ENCODE data around the gene DMRT1.

The DMRT1 gene

GRCh38 chr9:929719-930118 lies 88.2 kb downstream of the DMRT1 start:
- TF ChIP-seq TAF1 (IDR thresholded peaks at IDR 0.05; ENCODE audit: low read depth, low read length): no peak
- no peak for TF ChIP-seq POLR2A (IDR thresholded peaks at IDR 0.05; ENCODE audit: low read depth, low read length)
- TF ChIP-seq POU2F2 (IDR thresholded peaks at IDR 0.05; ENCODE audit: low read depth, low read length): no peak
- no peak for TF ChIP-seq SPI1 (IDR thresholded peaks at IDR 0.05; ENCODE audit: low read depth, low read length)
- TF ChIP-seq POLR2AphosphoS5 (IDR thresholded peaks at IDR 0.05; ENCODE audit: low read depth, low read length): no peak
- no peak for TF ChIP-seq PAX5 (IDR thresholded peaks at IDR 0.05; ENCODE audit: insufficient read depth, low read length, severe bottlenecking)
- FAIRE-seq: no peak
- no peak for DNase-seq (ENCODE audit: insufficient read length, low spot score)

- FAIRE-seq: no peak
- TF ChIP-seq TAF1 (IDR thresholded peaks at IDR 0.05; ENCODE audit: low read depth, low read length): no peak
- TF ChIP-seq POU2F2 (IDR thresholded peaks at IDR 0.05; ENCODE audit: low read depth, low read length): no peak
- no peak for TF ChIP-seq SPI1 (IDR thresholded peaks at IDR 0.05; ENCODE audit: low read depth, low read length)
- TF ChIP-seq POLR2AphosphoS5 (IDR thresholded peaks at IDR 0.05; ENCODE audit: low read depth, low read length): no peak
- no peak for TF ChIP-seq POLR2A (IDR thresholded peaks at IDR 0.05; ENCODE audit: low read depth, low read length)
- no peak for TF ChIP-seq PAX5 (IDR thresholded peaks at IDR 0.05; ENCODE audit: insufficient read depth, low read length, severe bottlenecking)
- DNase-seq (ENCODE audit: insufficient read length, low spot score): no peak
Measured at GRCh38 chr9:933356-933755, 91.9 kb downstream of the DMRT1 start.

DNA sequence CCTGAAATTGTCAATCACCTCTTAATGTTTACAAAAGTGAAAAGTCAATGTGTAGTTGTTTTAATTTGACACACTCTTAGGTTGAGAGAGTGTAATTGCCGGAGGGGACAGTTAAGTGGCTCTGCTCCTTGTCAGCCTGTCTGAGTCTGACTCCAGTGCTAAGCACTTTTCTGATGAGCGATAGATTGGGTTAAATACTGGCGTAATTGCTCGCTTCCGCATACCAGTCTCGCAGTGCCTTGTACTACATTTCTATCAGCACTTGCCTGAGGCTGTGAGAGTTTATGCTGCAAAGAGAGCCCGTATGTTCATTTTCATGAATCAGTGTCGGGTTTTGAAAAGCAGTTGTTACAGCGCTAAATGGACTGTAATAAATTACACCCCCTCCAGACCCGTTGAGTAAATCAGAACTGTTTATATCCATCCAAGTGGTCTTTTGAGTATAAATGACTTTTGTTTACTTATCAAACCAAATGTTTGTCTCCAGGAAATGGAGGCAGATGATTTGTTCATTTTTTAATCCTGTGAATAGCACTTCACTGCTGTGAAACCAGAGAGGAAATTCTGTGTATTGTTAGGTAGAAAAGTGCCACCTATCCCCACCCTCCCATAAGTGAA lies 94.0 kb downstream of the DMRT1 start:
- TF ChIP-seq PAX5 (IDR thresholded peaks at IDR 0.05; ENCODE audit: insufficient read depth, low read length, severe bottlenecking) (no peak), POU2F2 (IDR thresholded peaks at IDR 0.05; ENCODE audit: low read depth, low read length) (no peak), SPI1 (IDR thresholded peaks at IDR 0.05; ENCODE audit: low read depth, low read length) (no peak), TAF1 (IDR thresholded peaks at IDR 0.05; ENCODE audit: low read depth, low read length) (no peak), POLR2A (IDR thresholded peaks at IDR 0.05; ENCODE audit: low read depth, low read length) (no peak), POLR2AphosphoS5 (IDR thresholded peaks at IDR 0.05; ENCODE audit: low read depth, low read length) (no peak)

DNA sequence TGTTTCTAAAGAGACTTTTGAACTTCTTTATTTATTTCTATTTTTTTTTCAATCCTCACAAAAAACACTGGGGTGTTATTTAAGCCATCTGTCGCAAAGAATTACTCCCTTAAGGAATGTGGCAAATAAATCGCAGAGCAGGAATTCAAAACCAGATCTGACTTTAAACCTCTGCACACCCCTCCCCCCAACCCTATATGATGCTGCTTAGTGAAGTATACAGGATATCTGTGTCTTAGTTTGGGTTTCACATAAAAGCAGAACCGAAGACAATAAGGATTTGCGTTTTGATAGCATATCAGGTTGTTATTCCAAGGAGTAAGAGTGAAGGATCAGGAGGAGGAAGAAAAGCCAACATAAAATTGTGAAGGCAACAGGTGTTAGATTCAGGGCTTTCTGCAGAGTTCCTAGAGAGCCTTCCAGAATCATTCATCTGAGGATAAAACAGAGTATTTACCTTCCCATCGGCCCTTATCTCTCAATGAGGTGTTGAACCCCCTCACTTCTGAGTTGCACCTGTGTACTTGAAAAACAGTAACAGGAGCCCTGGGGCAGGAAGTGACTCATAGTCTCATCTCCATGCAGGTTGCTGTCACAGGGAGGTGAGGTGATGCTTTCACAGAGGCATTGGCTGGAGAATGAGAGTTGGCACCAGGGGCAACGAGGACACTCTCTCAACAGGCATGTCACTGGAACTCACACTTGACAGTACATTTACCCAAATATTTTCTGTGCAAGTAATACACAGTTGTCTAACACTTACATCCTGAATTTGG lies 101.5 kb downstream of the DMRT1 start:
- FAIRE-seq (no peak), DNase-seq (ENCODE audit: insufficient read length, low spot score) (no peak)
- TF ChIP-seq POLR2AphosphoS5 (IDR thresholded peaks at IDR 0.05; ENCODE audit: low read depth, low read length) (no peak), PAX5 (IDR thresholded peaks at IDR 0.05; ENCODE audit: insufficient read depth, low read length, severe bottlenecking) (no peak), SPI1 (IDR thresholded peaks at IDR 0.05; ENCODE audit: low read depth, low read length) (no peak), POU2F2 (IDR thresholded peaks at IDR 0.05; ENCODE audit: low read depth, low read length) (no peak), TAF1 (IDR thresholded peaks at IDR 0.05; ENCODE audit: low read depth, low read length) (no peak)

More for the DNA sequence above, 94.0 kb downstream of the DMRT1 start:
- FAIRE-seq: no peak
- no peak for DNase-seq (ENCODE audit: insufficient read length, low spot score)

DNA sequence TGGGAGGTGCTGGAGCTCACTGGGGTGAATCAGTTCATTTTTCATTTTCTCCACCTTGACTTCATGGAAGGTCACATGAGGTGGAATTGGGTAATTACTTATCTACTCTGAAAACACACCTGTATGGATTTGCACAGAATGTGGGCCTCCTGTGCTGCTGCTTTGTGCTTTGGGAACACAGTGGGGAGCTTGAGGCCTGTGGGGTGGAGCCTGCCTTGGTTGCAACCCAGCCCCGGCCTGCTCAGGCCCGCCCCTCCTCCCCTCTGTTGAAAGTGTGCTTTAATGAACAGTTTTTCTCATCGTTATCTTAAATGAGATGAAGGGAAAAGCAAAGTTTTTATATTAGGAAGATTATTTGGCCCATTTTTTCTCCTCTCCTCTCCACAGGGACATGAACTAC lies 106.5 kb downstream of the DMRT1 start:
- DNase-seq (ENCODE audit: insufficient read length, low spot score) (no peak), FAIRE-seq (no peak)
- TF ChIP-seq POLR2AphosphoS5 (IDR thresholded peaks at IDR 0.05; ENCODE audit: low read depth, low read length) (no peak), TAF1 (IDR thresholded peaks at IDR 0.05; ENCODE audit: low read depth, low read length) (no peak), PAX5 (IDR thresholded peaks at IDR 0.05; ENCODE audit: insufficient read depth, low read length, severe bottlenecking) (no peak), POU2F2 (IDR thresholded peaks at IDR 0.05; ENCODE audit: low read depth, low read length) (no peak), SPI1 (IDR thresholded peaks at IDR 0.05; ENCODE audit: low read depth, low read length) (no peak), POLR2A (IDR thresholded peaks at IDR 0.05; ENCODE audit: low read depth, low read length) (no peak)

DNA sequence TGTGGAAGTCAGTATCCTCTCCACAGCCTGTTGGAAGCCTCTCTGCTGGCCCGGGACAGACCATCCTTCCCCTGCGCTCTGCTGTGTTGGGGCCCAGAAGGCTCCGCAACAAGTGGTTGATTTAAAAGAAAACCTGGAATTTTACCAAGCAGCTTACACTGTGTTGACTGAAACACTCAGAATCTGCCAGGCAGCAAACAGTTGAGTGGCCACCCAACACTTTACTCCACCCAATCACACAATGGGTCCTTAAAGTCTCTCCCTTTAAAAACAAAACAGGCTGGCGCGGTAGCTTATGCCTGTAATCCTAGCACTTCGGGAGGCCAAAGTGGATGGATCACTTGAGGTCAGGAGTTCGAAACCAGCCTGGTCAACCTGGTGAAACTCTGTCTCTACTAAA lies 107.0 kb downstream of the DMRT1 start:
- no peak for TF ChIP-seq POLR2A (IDR thresholded peaks at IDR 0.05; ENCODE audit: low read depth, low read length)
- no peak for FAIRE-seq
- DNase-seq (ENCODE audit: insufficient read length, low spot score): no peak

DNA sequence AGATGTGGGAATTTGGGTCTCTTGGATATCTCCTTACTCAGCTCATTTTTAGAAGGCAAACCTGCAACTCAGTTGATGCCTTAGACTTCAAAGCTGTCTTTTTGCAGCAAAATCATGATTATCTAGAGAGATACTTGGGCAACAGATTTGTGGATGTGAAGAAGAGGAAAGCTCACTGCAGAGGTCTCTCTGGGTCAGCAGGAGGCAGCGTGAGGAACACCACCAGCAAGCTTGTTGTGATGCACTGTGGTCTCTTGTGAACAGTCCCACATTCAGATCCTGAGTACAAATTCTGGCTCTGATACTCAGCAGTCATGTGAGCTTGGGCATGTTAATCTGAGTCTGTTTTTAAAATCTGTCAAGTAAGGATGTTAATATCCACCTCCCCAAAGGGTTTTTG lies 108.6 kb downstream of the DMRT1 start:
- TF ChIP-seq POU2F2 (IDR thresholded peaks at IDR 0.05; ENCODE audit: low read depth, low read length): no peak
- TF ChIP-seq PAX5 (IDR thresholded peaks at IDR 0.05; ENCODE audit: insufficient read depth, low read length, severe bottlenecking): no peak
- no peak for TF ChIP-seq POLR2AphosphoS5 (IDR thresholded peaks at IDR 0.05; ENCODE audit: low read depth, low read length)
- TF ChIP-seq POLR2A (IDR thresholded peaks at IDR 0.05; ENCODE audit: low read depth, low read length): no peak
- DNase-seq (ENCODE audit: insufficient read length, low spot score): no peak
- no peak for FAIRE-seq

DNA sequence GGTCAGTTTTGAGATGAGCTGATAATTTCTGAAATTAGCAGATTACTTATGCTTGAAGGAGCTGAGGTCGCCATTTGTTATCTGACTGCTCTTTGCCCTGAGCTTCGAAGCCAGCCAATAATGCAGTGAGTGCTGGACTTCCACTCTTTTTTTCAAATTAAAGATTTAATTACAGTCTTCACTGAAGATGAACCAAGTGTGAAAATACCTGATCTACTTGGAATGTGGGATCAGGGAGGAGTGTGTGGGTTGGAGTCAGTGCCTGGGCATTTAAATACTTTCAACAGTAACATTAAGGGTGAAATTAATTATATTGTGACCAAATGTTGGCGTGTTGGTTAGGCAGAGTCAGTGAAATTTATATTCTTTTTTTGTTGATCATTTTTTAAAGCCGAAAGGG lies 111.0 kb downstream of the DMRT1 start:
- DNase-seq (ENCODE audit: insufficient read length, low spot score) (no peak), FAIRE-seq (no peak)
- TF ChIP-seq POU2F2 (IDR thresholded peaks at IDR 0.05; ENCODE audit: low read depth, low read length) (no peak), POLR2AphosphoS5 (IDR thresholded peaks at IDR 0.05; ENCODE audit: low read depth, low read length) (no peak), TAF1 (IDR thresholded peaks at IDR 0.05; ENCODE audit: low read depth, low read length) (no peak), SPI1 (IDR thresholded peaks at IDR 0.05; ENCODE audit: low read depth, low read length) (no peak), PAX5 (IDR thresholded peaks at IDR 0.05; ENCODE audit: insufficient read depth, low read length, severe bottlenecking) (no peak), POLR2A (IDR thresholded peaks at IDR 0.05; ENCODE audit: low read depth, low read length) (no peak)

DNA sequence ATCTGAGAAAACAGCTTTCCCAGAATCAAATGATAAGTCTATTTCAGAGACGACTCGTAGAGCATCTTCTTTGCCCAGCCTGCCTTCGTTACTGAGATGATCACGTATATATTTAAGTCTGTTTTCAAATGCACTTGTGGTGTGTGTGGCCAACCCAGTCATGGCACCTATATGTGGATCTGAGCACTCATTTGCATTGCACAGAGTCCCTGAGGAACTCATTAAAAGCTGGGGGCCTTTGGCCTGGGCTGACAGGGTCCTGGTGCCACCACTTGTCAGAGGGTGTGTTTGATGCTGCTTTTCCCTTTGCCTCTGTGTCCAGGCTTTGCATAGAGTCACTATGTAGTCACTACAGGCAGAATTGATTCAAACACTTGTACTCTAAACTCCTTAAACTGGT lies 117.6 kb downstream of the DMRT1 start:
- FAIRE-seq (no peak), DNase-seq (ENCODE audit: insufficient read length, low spot score) (no peak)
- TF ChIP-seq POU2F2 (IDR thresholded peaks at IDR 0.05; ENCODE audit: low read depth, low read length) (no peak), TAF1 (IDR thresholded peaks at IDR 0.05; ENCODE audit: low read depth, low read length) (no peak), POLR2A (IDR thresholded peaks at IDR 0.05; ENCODE audit: low read depth, low read length) (no peak), POLR2AphosphoS5 (IDR thresholded peaks at IDR 0.05; ENCODE audit: low read depth, low read length) (no peak), PAX5 (IDR thresholded peaks at IDR 0.05; ENCODE audit: insufficient read depth, low read length, severe bottlenecking) (no peak), SPI1 (IDR thresholded peaks at IDR 0.05; ENCODE audit: low read depth, low read length) (no peak)

GRCh38 chr9:959914-960313 lies 118.4 kb downstream of the DMRT1 start:
- no peak for TF ChIP-seq POU2F2 (IDR thresholded peaks at IDR 0.05; ENCODE audit: low read depth, low read length)
- TF ChIP-seq POLR2AphosphoS5 (IDR thresholded peaks at IDR 0.05; ENCODE audit: low read depth, low read length): no peak
- TF ChIP-seq PAX5 (IDR thresholded peaks at IDR 0.05; ENCODE audit: insufficient read depth, low read length, severe bottlenecking): no peak
- TF ChIP-seq SPI1 (IDR thresholded peaks at IDR 0.05; ENCODE audit: low read depth, low read length): no peak
- no peak for TF ChIP-seq TAF1 (IDR thresholded peaks at IDR 0.05; ENCODE audit: low read depth, low read length)
- no peak for TF ChIP-seq POLR2A (IDR thresholded peaks at IDR 0.05; ENCODE audit: low read depth, low read length)
- DNase-seq (ENCODE audit: insufficient read length, low spot score) (no peak), FAIRE-seq (no peak)
